Measurements from ENCODE around the gene ZKSCAN4.

- TF ChIP-seq POLR2A (IDR thresholded peaks at IDR 0.05): no peak
- no peak for TF ChIP-seq CTCF (IDR thresholded peaks at IDR 0.05)
- no peak for TF ChIP-seq POLR2AphosphoS5 (IDR thresholded peaks at IDR 0.05)
These were observed 42.1 kb downstream of the ZKSCAN4 start for GRCh38 chr6:28209753-28210535.
